HG03521 (cell line): ENCODE results near the gene ASH1L.
"Not testable (repeated sequence)": the region's sequence is repeated elsewhere in the genome, so short reads cannot be mapped to it uniquely, and the experiment has no call there.

ENCODE experiments used
- ATAC-seq: cut with Tn5 transposase; IDR thresholded peaks from one replicate; pipeline ENCODE4 v1.9.1; 2021; ENCODE audit warnings: mild to moderate bottlenecking, moderate library complexity; ENCODE audit not compliant: unreplicated experiment

The ASH1L gene

GRCh38 chr1:155313261-155313660, 249.3 kb downstream of the ASH1L start:
- ATAC-seq, result no peak

- ATAC-seq, result no peak
Measured at GRCh38 chr1:155309423-155310021, 253.1 kb downstream of the ASH1L start.

GRCh38 chr1:155308493-155309422, 253.8 kb downstream of the ASH1L start, which contains the start of gene FDPS:
FDPS (plus strand) TSS chr1:155308866; CDS start chr1:155309790, 924 bp downstream.
- peak; percentile 96 for ATAC-seq

DNA sequence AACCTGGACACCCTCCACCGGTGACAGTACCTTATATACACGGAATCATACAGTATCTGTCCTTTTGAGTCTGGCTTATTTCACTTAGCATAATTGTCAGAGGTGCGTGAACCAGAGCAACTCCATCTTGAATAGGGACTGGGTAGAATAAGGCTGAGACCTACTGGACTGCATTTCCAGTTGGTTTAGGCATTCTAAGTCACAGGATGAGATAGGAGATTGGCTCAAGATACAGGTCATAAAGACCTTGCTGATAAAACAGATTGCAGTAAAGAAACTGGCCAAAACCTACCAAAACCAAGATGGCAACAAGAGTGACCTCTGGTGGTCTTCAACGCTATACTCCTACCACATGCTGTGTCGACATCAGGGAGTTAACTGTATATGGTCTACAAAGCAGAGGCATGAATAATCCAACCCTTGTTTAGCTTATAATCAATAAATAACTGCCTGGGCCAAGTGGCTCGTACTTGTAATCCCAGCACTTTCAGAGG, 255.3 kb downstream of the ASH1L start:
- ATAC-seq, result no peak

DNA sequence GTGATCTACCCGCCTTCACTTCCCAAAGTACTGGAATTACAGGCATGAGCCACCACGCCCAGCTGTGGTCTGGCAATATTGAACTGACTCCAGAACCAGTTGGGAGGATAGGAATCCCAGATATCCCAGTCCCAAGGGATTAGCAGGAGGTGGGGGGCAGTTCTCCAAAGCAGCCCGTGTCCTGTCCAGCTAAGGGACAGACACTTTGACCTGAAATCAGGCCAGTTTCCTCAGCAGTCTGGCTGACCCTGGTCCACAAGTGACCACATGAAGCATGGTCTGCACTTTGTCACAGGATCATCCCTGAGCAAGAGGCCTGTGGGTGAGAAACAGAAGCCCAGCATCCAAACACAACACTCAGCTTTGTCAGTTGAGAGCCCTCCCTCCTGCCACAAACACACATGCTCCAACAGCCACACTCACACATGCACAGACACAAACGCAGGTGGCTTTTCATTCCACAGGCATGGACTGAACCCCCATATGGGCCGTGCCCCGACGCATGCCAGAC, 256.7 kb downstream of the ASH1L start:
- ATAC-seq, result no peak

DNA sequence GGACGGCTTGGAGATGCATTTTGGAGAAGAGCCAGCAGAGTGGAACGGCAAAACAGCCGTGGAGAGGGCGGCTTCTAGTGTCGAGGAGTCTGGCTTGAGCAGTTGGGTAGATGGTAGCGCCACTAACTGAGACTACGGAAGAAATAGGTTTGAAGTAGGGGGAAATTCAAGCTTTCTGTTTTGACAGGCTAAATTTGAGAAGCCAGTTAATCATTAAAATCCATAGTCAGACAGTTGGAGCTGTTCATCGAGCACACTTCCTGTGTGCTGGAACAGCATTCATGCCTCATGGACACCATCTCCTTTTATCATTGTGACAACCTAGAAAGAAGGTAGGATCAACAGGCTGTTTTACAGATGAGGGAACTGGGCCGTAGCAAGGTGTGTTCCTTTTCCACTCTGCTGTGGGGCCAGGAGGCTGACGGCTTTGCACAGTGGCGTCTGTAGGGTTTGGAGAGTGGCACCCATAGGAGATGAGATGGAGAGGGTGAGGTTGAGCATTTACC, 258.0 kb downstream of the ASH1L start:
- ATAC-seq, result no peak

DNA sequence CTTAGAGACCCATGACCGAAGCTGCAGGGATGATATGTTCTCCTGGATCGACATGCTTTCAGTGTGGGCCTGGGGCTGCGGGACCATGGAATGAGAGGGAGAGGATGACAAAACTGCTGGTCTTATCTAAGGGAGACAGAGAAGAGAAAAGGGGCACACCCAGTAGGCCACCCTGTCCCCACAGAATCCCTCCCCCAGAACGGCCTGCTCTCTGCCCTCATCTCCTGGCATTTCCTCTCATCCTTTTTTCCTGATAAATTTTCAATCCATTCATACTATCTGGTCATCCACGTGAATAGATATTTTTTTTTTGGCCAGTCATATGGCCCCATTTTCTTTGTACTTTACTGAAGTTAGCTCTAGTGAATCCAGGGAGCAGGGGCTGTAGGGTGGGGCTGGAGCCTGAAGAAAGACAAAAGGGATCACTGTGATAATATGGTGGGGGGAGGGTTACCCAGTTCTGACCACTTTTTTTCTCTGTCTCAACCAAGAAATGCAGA, 261.2 kb downstream of the ASH1L start, which contains the start of gene PKLR:
TSS of gene PKLR (minus strand) at position 97 of the 500 bp plus-strand sequence. CDS start at position 54, 43 bp downstream.
- no peak for ATAC-seq

- no peak for ATAC-seq
Measured at GRCh38 chr1:155300553-155301329, 261.9 kb downstream of the ASH1L start.

DNA sequence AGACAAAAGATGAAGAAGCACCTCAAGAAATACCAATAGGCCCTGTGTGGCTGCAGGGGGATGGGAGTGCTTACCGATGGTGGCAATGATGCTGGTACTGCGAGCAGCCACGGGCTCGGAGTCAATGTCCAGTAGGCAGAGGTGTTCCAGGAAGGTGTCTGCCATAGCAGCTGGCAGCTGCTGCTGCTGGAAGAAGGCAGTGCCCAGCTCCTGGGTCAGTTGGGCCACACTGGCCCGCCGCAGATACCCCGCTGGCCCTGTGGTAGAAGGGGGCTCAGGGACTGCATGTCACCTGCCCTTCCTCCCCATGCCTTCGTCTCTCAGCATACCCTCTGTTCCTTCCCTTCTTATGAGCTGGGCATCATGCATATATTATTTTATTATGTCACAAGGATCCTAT, 262.6 kb downstream of the ASH1L start:
- no peak for ATAC-seq

GRCh38 chr1:155297384-155297783, 265.2 kb downstream of the ASH1L start:
- no peak for ATAC-seq

- no peak for ATAC-seq
Measured at GRCh38 chr1:155296661-155297060, 265.9 kb downstream of the ASH1L start.

DNA sequence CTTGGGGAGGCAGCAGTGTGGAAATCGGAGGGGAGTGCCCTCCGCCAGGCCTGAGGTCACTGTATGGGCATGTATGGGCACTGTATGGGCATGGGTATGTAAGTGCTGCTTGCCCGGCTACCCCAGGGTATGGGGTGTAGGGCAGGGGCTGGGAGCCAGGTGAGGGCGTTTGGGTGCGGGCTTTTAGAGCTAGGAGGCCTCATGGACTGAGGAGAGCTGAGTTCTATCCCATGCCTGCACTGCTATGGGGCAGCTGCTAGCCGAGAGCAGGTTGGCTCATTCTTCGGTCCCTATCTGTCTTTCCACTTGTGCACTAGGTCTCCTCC, 266.7 kb downstream of the ASH1L start:
- no peak for ATAC-seq

DNA sequence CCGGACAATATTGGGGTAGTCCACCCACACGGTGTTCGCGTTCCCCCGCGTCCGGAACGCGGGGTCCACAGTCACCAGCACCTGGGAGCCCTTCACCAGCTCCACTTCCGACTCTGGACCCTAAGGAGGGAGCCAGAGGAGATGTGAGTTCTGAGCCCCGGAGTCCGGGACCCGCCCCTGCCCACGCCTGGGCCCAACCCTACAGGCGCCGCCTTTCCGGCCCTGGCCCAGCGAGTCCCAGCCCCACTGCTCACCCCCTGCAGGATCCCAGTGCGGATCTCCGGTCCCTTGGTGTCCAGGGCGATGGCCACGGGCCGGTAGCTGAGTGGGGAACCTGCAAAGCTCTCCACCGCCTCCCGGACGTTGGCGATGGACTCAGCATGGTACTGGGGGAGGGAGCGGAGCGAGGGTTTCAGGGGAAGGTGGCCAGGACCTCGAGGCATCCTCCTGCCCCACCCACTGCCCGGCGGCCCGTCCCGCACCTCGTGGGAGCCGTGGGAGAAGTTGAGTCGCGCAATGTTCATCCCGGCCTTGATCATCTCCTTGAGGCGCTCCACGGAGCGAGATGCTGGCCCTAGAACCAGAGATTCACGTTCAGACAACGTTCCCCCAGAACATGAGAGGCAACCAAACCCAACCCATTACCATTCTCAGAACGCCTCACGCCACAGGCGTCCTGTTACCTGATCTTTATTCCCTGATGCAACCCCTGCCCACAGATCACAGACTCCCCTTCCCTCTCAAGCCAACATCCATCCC, 267.2 kb downstream of the ASH1L start:
- no peak for ATAC-seq

GRCh38 chr1:155294520-155295182, 268.0 kb downstream of the ASH1L start:
- no peak for ATAC-seq

GRCh38 chr1:155293086-155293749, 269.4 kb downstream of the ASH1L start:
- ATAC-seq, result no peak

GRCh38 chr1:155291006-155291405, 271.6 kb downstream of the ASH1L start:
- ATAC-seq, result not testable (repeated sequence)

DNA sequence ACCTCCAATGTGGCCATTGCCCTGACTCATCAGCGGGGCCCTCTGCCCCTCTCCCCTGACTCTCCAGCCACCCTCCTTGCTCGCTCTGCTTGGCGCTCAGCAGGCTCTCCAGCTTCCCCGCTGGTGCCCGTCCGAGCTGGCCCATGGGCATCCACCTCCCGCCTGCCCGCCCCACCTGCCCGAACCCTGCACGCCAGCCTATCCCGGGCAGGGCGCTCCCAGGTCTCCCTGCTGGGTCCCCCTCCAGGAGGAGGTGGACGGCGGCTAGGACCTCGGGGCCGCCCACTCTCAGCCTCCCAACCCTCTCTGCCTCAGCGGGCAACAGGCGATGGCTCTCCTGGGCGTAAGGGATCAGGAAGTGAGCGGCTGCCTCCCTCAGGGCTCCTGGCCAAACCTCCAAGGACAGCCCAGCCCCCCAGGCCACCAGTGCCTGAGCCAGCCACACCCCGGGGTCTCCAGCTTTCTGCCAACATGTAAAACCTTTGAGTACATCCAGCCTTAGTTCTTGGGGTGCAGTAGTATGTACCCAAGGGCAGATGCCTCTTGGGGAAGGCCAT, 274.5 kb downstream of the ASH1L start:
- ATAC-seq, result no peak

GRCh38 chr1:155286544-155286943, 276.1 kb downstream of the ASH1L start:
- no peak for ATAC-seq
